Mucosa of descending colon (tissue), 3 donors: ENCODE data around the gene NKPD1. TPM values are rescaled to one million over a fixed set of nuclear protein-coding genes. Genes with fewer than 3 reads are reported as not detected.

Experiments
- ATAC-seq: fragments of 200-7000 bp; cut with Tn5 transposase; one replicate; pipeline ENCODE4 v1.9.1; 2020; ENCODE audit warnings: mild to moderate bottlenecking, moderate library complexity
- DNase-seq, 3 donors: peaks; one replicate each; pipeline ENCODE4 v3.0.0-alpha.2; 2020
- H3K36me3 ChIP-seq: fragments of 200-600 bp; one replicate; pipeline ENCODE4 v1.8.0; 2021; ENCODE audit warnings: low read depth, mild to moderate bottlenecking
- H3K4me1 ChIP-seq: fragments of 200-600 bp; one replicate; pipeline ENCODE4 v1.8.0; 2021; ENCODE audit warnings: low read depth, mild to moderate bottlenecking
- H3K4me3 ChIP-seq: fragments of 200-600 bp; one replicate; pipeline ENCODE4 v1.8.0; 2021; ENCODE audit warnings: mild to moderate bottlenecking
- H3K9me3 ChIP-seq: fragments of 200-600 bp; one replicate; pipeline ENCODE4 v1.8.0; 2021; ENCODE audit warnings: mild to moderate bottlenecking
- CTCF ChIP-seq: fragments of 200-600 bp; IDR thresholded peaks from one replicate; pipeline ENCODE4 v1.8.0; 2022; ENCODE audit warnings: antibody characterized with exemption, mild to moderate bottlenecking
- intact Hi-C, 2 donors: fragments of 100-400 bp; cut with DNase I in 1 of 2; cut with micrococcal nuclease in 1 of 2; formaldehyde crosslinking; loops; one replicate each; pipeline versions ENCODE4 v1.11.0 to v1.11.1; 2022; cut with DNase I, micrococcal nuclease
- total RNA-seq, 3 donors: library from RNA; stranded (reverse); fragmentation: NEBNext Ultra II Directional in 2 of 3; extraction: Animal tissue kit (Norgen Biotek cat#: 25700) in 2 of 3; gene quantifications; one replicate each; pipeline versions ENCODE4 v1.2.1 to v1.2.4, GENCODE V29; 2021 to 2023
- donor health status: DM: no; HTN: no; CAD: no; lungs with moderate emphysema.
- donor health status: DM: no; HTN: no; CAD: no.
- donor health status: DM: no; HTN: yes; CAD: no.

NKPD1 gene
- total RNA-seq, 3 donors from 2014 or later = not detected

GRCh38 chr19:45151320-45151719 is 9.5 kb downstream of the NKPD1 start:
- intact Hi-C loops = no loop called here
- H3K4me1 ChIP-seq = peaks cover 31% of the 10 kb centered on the region
- ATAC-seq (no peak), DNase-seq (no peak)
- no peak for TF ChIP-seq CTCF
- H3K4me3 ChIP-seq = no peak overlapping the region
- no peaks in the 10 kb centered on the region for H3K36me3 ChIP-seq
- H3K9me3 ChIP-seq = no peaks in the 10 kb centered on the region

- intact Hi-C loops = no loop called here
- no peak for DNase-seq
- Histone ChIP-seq H3K4me3 (no peak overlapping the region), H3K9me3 (no peaks in the 10 kb centered on the region), H3K36me3 (no peaks in the 10 kb centered on the region), H3K4me1 (peaks cover 31% of the 10 kb centered on the region)
- no peak for ATAC-seq
- no peak for TF ChIP-seq CTCF
Observed at GRCh38 chr19:45150751-45151281, 10.0 kb downstream of the NKPD1 start.

GRCh38 chr19:45150180-45150579 is 10.6 kb downstream of the NKPD1 start:
- DNase-seq = no peak
- intact Hi-C loops = no loop called here
- no peak for TF ChIP-seq CTCF
- no peak for ATAC-seq
- H3K4me3 ChIP-seq = no peak overlapping the region
- H3K36me3 ChIP-seq = no peaks in the 10 kb centered on the region
- H3K4me1 ChIP-seq = peaks cover 31% of the 10 kb centered on the region
- no peaks in the 10 kb centered on the region for H3K9me3 ChIP-seq

- Histone ChIP-seq H3K36me3 (no peaks in the 10 kb centered on the region), H3K4me3 (no peak overlapping the region), H3K4me1 (peaks cover 28% of the 10 kb centered on the region), H3K9me3 (no peaks in the 10 kb centered on the region)
- ATAC-seq (no peak), DNase-seq (no peak)
- intact Hi-C loops = no loop called here
- TF ChIP-seq CTCF = no peak
Observed at GRCh38 chr19:45149129-45149528, 11.7 kb downstream of the NKPD1 start.

- no peak for TF ChIP-seq CTCF
- no peak for DNase-seq
- peaks cover 17% of the 10 kb centered on the region for H3K4me1 ChIP-seq
- H3K9me3 ChIP-seq = no peaks in the 10 kb centered on the region
- no peaks in the 10 kb centered on the region for H3K36me3 ChIP-seq
- intact Hi-C loops = no loop called here
- ATAC-seq = no peak
- H3K4me3 ChIP-seq = no peak overlapping the region
Observed at GRCh38 chr19:45147835-45148676, 12.7 kb downstream of the NKPD1 start.
